Fibroblast of lung (primary cell): Measurements from ENCODE around the gene TVP23C. TPM values are rescaled to one million over a fixed set of nuclear protein-coding genes. Genes with fewer than 3 reads are reported as not detected.
A peak's percentile ranks its signal among the peaks of the same experiment; 100 is the strongest.

Experiments used
- DNase-seq, 2 donors: peaks; one replicate each; pipeline versions ENCODE4 v3.0.0 to v3.0.0-alpha.2; 2010; ENCODE audit warnings: low read depth in 2 of 2
- H2AFZ ChIP-seq: 2 replicates; pipeline ENCODE4 v1.5.1; 2012; ENCODE audit warnings: low read length, control low read depth, inconsistent platforms
- H3K27ac ChIP-seq: 2 replicates; pipeline ENCODE4 v1.5.1; 2011; ENCODE audit warnings: low read length, control low read depth; ENCODE audit not compliant: insufficient read depth
- H3K27me3 ChIP-seq: 2 replicates; pipeline ENCODE4 v1.5.1; 2011; ENCODE audit warnings: mild to moderate bottlenecking, low read length; ENCODE audit not compliant: control insufficient read depth, insufficient read depth
- H3K36me3 ChIP-seq: 2 replicates; pipeline ENCODE4 v1.5.1; 2011; ENCODE audit warnings: low read length; ENCODE audit not compliant: control insufficient read depth, insufficient read depth
- H3K4me1 ChIP-seq: 2 replicates; pipeline ENCODE4 v1.5.1; 2011; ENCODE audit warnings: low read length; ENCODE audit not compliant: control insufficient read depth, insufficient read depth; ENCODE audit errors: extremely low read depth
- H3K4me2 ChIP-seq: 2 replicates; pipeline ENCODE4 v1.5.1; 2011; ENCODE audit warnings: low read length, control low read depth; ENCODE audit not compliant: insufficient read depth; ENCODE audit errors: extremely low read depth
- H3K4me3 ChIP-seq, 4 experiments: fragments of 200-600 bp in 1 of 4; sonication (generic) in 1 of 4; replicated peaks in 1 of 4; 2 replicates each; pipeline ENCODE4 v1.5.1; 2011 to 2016; ENCODE audit warnings: low read length in 4 of 4, low read depth in 3 of 4, mild to moderate bottlenecking in 3 of 4, control low read depth in 2 of 4, inconsistent platforms in 1 of 4, mixed read lengths in 1 of 4; ENCODE audit not compliant: insufficient read depth in 1 of 4; ENCODE audit errors: control extremely low read depth in 1 of 4
- H3K79me2 ChIP-seq: 2 replicates; pipeline ENCODE4 v1.5.1; 2012; ENCODE audit warnings: mild to moderate bottlenecking, low read length, inconsistent platforms; ENCODE audit not compliant: control insufficient read depth, insufficient read depth
- H3K9ac ChIP-seq: 2 replicates; pipeline ENCODE4 v1.5.1; 2011; ENCODE audit warnings: mild to moderate bottlenecking, low read length, control low read depth; ENCODE audit not compliant: insufficient read depth
- H3K9me3 ChIP-seq: 2 replicates; pipeline ENCODE4 v1.5.1; 2012; ENCODE audit warnings: low read depth, low read length; ENCODE audit not compliant: control insufficient read depth, insufficient read depth
- H4K20me1 ChIP-seq: 2 replicates; pipeline ENCODE4 v1.5.1; 2011; ENCODE audit warnings: low read length; ENCODE audit not compliant: control insufficient read depth, insufficient read depth; ENCODE audit errors: extremely low read depth
- CTCF ChIP-seq, 2 donors: IDR thresholded peaks in 1 of 2; conservative IDR thresholded peaks in 1 of 2; 1 replicate in 1 of 2; 2 replicates in 1 of 2; pipeline ENCODE4 v1.5.1; 2011 to 2012; ENCODE audit warnings: low read length in 2 of 2, control low read depth in 1 of 2, inconsistent platforms in 1 of 2, low read depth in 1 of 2, mild to moderate bottlenecking in 1 of 2
- EZH2 ChIP-seq: IDR thresholded peaks from 2 replicates; pipeline ENCODE4 v1.5.1; 2012; ENCODE audit warnings: low read length, control low read depth, mild to moderate bottlenecking; ENCODE audit errors: missing control alignments
- polyA plus RNA-seq, 2 donors: library from polyadenylated mRNA; depleted of rRNA in 1 of 2; stranded (reverse) in 1 of 2; unstranded in 1 of 2; fragments of >200 nt; gene quantifications; 2 replicates each; pipeline ENCODE4 v1.2.1, GENCODE V29; 2011 to 2012; ENCODE audit warnings: missing spikeins in 1 of 2
- total RNA-seq: library from RNA; depleted of rRNA; stranded (reverse); fragments of >200 nt; gene quantifications from 2 replicates; pipeline ENCODE4 v1.2.1, GENCODE V29; 2014

TVP23C gene
- total and polyA plus RNA-seq, 2 donors (not counting 1 experiment from before 2014, with no cell fraction given), result 7.0 to 25.1 TPM

- H3K79me2 ChIP-seq, result no peaks in the 10 kb centered on the region
- H3K27me3 ChIP-seq, result no peaks in the 10 kb centered on the region
- H3K27ac ChIP-seq, result no peak overlapping the region
- DNase-seq, result no peak
- H3K4me2 ChIP-seq, result no peak overlapping the region
- TF ChIP-seq EZH2 (no peak), CTCF (conservative IDR thresholded peaks at IDR 0.05 in 1 of 2, IDR thresholded peaks at IDR 0.05 in 1 of 2; ENCODE audit: low read depth in 1 of 2, low read length in 2 of 2) (no peak)
- H3K36me3 ChIP-seq, result no peaks in the 10 kb centered on the region
- H4K20me1 ChIP-seq, result no peaks in the 10 kb centered on the region
- no peaks in the 10 kb centered on the region for H3K4me1 ChIP-seq
- H3K9ac ChIP-seq, result no peak overlapping the region
- no peak overlapping the region for H2AFZ ChIP-seq
- H3K4me3 ChIP-seq, result no peak overlapping the region
- no peaks in the 10 kb centered on the region for H3K9me3 ChIP-seq
Observed at GRCh38 chr17:15485045-15485444, 78.2 kb downstream of the TVP23C start.

GRCh38 chr17:15483431-15483830, 79.9 kb downstream of the TVP23C start:
- H3K9ac ChIP-seq, result no peak overlapping the region
- no peak overlapping the region for H2AFZ ChIP-seq
- H3K4me3 ChIP-seq, result no peak overlapping the region
- no peaks in the 10 kb centered on the region for H3K36me3 ChIP-seq
- no peak overlapping the region for H3K27ac ChIP-seq
- H3K79me2 ChIP-seq, result no peaks in the 10 kb centered on the region
- H3K4me2 ChIP-seq, result no peak overlapping the region
- peaks cover 5% of the 10 kb centered on the region for H3K4me1 ChIP-seq
- H3K27me3 ChIP-seq, result no peaks in the 10 kb centered on the region
- H4K20me1 ChIP-seq, result no peaks in the 10 kb centered on the region
- no peaks in the 10 kb centered on the region for H3K9me3 ChIP-seq
- peak in 1 of 2 donors; percentile 46 for DNase-seq
- TF ChIP-seq CTCF (conservative IDR thresholded peaks at IDR 0.05 in 1 of 2, IDR thresholded peaks at IDR 0.05 in 1 of 2; ENCODE audit: low read depth in 1 of 2, low read length in 2 of 2), result no peak
- no peak for TF ChIP-seq EZH2

- no peak overlapping the region for H2AFZ ChIP-seq
- TF ChIP-seq CTCF (conservative IDR thresholded peaks at IDR 0.05 in 1 of 2, IDR thresholded peaks at IDR 0.05 in 1 of 2; ENCODE audit: low read depth in 1 of 2, low read length in 2 of 2) (no peak), EZH2 (no peak)
- H3K4me2 ChIP-seq, result no peak overlapping the region
- H4K20me1 ChIP-seq, result no peaks in the 10 kb centered on the region
- H3K27ac ChIP-seq, result no peak overlapping the region
- no peak for DNase-seq
- no peak overlapping the region for H3K9ac ChIP-seq
- H3K4me3 ChIP-seq, result no peak overlapping the region
- H3K9me3 ChIP-seq, result no peaks in the 10 kb centered on the region
- H3K79me2 ChIP-seq, result no peaks in the 10 kb centered on the region
- H3K27me3 ChIP-seq, result no peaks in the 10 kb centered on the region
- H3K4me1 ChIP-seq, result peaks cover 5% of the 10 kb centered on the region
- no peaks in the 10 kb centered on the region for H3K36me3 ChIP-seq
Observed at GRCh38 chr17:15482476-15482875, 80.8 kb downstream of the TVP23C start.
